VCaP (cell line): ENCODE data around the gene VPS13D.

ENCODE experiments used
- H3K27ac ChIP-seq: fragments of 450-650 bp; 2 replicates; pipeline ENCODE4 v1.5.1; 2017
- TF ChIP-seq, protein P1 (sequence below): fragments of 450-650 bp; conservative IDR thresholded peaks from 2 replicates; pipeline ENCODE4 v1.5.1; 2017; ENCODE audit warnings: mild to moderate bottlenecking, moderate library complexity

VPS13D gene

GRCh38 chr1:12296623-12297022 is 66.8 kb downstream of the VPS13D start:
- no peak overlapping the region for H3K27ac ChIP-seq
- TF ChIP-seq, protein P1, sequence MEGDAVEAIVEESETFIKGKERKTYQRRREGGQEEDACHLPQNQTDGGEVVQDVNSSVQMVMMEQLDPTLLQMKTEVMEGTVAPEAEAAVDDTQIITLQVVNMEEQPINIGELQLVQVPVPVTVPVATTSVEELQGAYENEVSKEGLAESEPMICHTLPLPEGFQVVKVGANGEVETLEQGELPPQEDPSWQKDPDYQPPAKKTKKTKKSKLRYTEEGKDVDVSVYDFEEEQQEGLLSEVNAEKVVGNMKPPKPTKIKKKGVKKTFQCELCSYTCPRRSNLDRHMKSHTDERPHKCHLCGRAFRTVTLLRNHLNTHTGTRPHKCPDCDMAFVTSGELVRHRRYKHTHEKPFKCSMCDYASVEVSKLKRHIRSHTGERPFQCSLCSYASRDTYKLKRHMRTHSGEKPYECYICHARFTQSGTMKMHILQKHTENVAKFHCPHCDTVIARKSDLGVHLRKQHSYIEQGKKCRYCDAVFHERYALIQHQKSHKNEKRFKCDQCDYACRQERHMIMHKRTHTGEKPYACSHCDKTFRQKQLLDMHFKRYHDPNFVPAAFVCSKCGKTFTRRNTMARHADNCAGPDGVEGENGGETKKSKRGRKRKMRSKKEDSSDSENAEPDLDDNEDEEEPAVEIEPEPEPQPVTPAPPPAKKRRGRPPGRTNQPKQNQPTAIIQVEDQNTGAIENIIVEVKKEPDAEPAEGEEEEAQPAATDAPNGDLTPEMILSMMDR = no peak

DNA sequence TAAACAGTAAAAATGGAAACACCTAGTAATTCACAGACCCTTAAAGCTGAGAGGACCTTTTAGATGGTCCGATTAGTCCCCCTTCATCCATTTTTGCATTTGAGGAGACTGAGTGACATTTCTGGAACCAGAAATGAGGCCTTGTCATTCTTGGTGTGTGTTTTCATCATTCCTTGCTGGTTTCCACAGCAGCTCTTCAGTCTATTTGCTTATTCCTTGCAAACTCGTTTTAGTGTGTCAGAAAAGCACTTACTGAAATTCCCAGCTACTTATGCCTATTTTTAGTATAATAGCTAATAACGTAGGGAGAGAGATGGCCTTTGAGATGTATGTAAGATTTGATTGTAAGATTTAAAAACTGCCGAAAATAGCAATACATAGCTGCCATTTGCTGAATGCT is 70.9 kb downstream of the VPS13D start:
- H3K27ac ChIP-seq = no peak overlapping the region
- TF ChIP-seq, protein P1 = no peak

DNA sequence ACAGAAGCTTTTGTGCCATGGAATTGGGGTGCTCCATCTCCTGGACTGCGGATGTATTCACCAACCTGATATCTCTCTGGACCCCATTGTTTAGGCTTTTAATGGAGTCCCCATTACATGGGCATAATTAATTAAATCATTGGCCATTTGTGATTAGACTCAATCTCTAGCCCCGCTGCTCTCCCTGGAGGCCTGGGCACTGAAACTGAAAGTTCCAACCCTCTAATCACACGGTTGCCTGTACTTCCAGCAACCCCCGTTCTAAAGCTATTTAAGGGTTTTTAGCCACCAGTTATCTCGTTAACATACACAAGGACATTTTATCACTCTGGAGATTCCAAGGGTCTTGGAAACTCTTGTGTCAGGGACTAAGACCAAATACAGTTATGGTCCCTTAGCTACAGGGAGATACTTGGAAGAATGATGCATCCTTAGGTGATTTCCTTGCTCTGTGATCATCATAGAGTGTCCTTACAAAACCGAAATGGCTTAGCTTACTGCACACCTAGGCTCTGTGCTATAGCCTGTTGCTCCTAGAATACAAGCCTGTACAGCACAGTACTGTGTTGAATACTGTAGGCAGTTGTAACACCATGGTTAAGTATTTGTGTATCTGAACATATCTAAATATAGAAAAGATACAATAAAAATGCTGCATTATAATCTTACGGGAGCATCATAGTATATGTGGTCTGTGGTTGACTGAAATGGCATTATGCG is 71.8 kb downstream of the VPS13D start:
- H3K27ac ChIP-seq = no peak overlapping the region
- TF ChIP-seq, protein P1 = no peak

DNA sequence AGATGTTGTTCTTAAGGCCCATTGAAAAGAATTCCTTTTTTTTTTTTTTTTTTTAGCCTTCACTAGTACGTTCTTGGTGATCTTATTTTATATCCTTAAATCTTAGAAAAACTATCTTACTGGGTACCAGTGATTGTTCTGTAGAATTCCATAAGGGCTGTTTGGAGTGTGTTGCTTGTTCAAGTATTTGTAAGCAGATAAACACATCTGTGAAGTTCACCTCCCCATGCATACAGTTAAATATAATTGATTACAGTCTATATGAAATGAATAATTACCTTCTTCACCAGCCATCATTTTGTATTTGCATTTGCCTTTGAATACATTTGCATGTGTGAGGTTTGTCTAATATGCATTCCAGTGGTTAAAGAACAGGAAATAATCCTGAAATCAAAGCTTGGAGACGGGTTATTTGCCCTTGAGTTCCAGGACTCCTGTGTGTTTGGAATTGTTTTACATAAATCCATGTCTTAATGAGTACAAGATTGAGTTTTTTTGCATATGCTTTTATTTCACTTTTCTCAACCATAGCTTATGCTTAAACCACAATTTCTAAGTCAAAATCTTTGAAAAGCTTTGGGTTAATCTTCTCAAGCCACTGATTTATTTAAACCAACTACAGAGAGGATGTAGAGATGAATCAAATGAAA is 73.1 kb downstream of the VPS13D start:
- no peak overlapping the region for H3K27ac ChIP-seq
- TF ChIP-seq, protein P1 = no peak

DNA sequence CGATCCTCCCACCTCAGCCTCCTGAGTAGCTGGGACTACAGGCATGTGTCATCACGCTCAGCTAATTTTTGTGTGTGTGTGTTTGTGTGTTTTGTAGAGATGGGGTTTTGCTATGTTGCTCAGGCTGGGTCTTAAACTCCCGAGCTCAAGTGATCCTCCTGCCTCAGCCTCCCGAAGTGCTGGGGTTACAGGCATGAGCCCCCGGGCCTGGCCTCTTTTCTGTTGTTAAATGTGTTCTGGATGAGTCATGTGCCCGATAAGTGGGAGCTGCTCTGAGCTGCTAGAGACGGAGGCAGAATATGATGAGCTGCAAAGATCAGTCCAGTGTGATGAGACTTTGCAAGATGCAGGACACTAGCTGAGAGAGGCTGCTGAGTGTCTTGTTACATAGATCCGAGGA is 75.5 kb downstream of the VPS13D start:
- TF ChIP-seq, protein P1 = no peak
- H3K27ac ChIP-seq = no peak overlapping the region

DNA sequence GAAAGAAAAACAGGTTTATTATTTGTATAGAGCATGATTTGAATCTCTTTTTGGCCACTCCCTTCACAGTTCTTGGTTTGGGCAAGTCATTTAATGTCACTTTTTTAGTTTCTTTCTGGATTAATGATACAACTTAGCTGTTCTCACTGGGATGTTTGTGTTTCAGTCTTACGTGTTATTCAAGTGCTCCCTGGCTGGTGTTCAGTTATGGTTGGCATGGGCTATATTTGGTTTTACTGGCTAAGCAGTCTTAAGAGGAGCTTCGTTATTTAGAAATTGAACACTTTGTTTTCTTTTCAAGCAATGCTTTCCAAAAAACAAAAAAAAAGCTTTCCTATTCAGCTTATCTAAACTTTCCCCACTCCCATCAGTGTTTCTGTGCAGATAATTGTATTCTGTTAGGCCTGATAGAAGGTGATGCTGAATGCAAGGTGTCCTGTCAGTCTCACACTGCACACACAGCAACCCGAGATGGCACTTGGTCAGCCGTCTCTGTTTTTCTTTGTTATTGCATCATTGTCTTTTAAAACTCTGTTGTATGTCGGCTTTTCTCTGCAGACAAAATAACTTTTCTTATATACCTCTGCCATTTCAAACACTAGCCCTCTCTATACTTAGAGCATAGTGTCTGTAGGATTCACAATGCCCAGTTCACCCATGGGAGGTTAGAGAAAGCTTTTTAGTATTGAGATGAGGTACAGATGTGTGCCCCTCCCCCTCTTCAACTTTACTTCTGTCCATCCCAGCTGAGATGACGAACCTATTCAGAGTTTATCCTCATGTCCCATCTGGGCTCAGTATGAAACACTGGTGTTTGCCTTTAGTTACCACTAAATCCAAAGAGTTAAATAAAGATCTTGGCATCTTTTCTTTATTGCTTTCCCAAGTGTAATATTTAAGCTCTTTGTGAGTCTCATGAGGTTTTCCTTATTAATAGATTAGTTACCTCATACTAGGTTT is 80.2 kb downstream of the VPS13D start:
- peak overlapping the region; percentile 65 for H3K27ac ChIP-seq
- TF ChIP-seq, protein P1 = no peak
